Panc1 (cell line): Measurements from ENCODE around the gene POFUT1. TPM values are rescaled to one million over a fixed set of nuclear protein-coding genes. Genes with fewer than 3 reads are reported as not detected.

ENCODE experiments used
- ATAC-seq: fragments of 200-7000 bp; cut with Tn5 transposase; 2 replicates; pipeline ENCODE4 v1.9.1; 2020; ENCODE audit warnings: mild to moderate bottlenecking, moderate library complexity
- BruUV-seq: library from RNA; stranded (reverse); fragments of 400-500 nt; replicated peaks from 2 replicates; lab custom pipeline; 2021; lab: Mats Ljungman, UMichigan
- CTCF ChIA-PET: fragments of 300-600 bp; sonication (Branson Sonifier 250); formaldehyde crosslinking; loops from one replicate; lab custom pipeline; 2022; ENCODE audit warnings: antibody characterized with exemption; lab: Charles Lee
- POLR2A ChIA-PET: fragments of 300-600 bp; sonication (Branson Sonifier 250); formaldehyde crosslinking; loops from one replicate; lab custom pipeline; 2022; ENCODE audit warnings: antibody characterized with exemption; lab: Charles Lee
- DNase-seq: peaks from one replicate; pipeline ENCODE4 v3.0.0-alpha.2; 2010; ENCODE audit warnings: low read depth, low spot score
- H3K27ac ChIP-seq: 2 replicates; pipeline ENCODE4 v1.5.1; 2011; ENCODE audit warnings: mild to moderate bottlenecking, low read length, inconsistent platforms
- H3K27me3 ChIP-seq: fragments of 200-500 bp; sonication (Bioruptor generic); 2 replicates; pipeline ENCODE4 v1.6.0; 2014; ENCODE audit warnings: low read length, inconsistent platforms; ENCODE audit not compliant: control insufficient read depth, insufficient read depth
- H3K36me3 ChIP-seq: fragments of 200-500 bp; sonication (Bioruptor generic); 2 replicates; pipeline ENCODE4 v1.5.1; 2014; ENCODE audit warnings: inconsistent platforms, mild to moderate bottlenecking, low read length, moderate library complexity; ENCODE audit not compliant: control insufficient read depth, insufficient read depth
- H3K4me1 ChIP-seq: 2 replicates; pipeline ENCODE4 v1.5.1; 2011; ENCODE audit warnings: inconsistent platforms, mild to moderate bottlenecking, low read length, moderate library complexity; ENCODE audit not compliant: control insufficient read depth, insufficient read depth
- H3K4me3 ChIP-seq, 2 experiments: 2 replicates each; pipeline ENCODE4 v1.5.1; 2011 to 2012; ENCODE audit warnings: low read depth in 2 of 2, low read length in 2 of 2, mild to moderate bottlenecking in 2 of 2, inconsistent platforms in 1 of 2, moderate library complexity in 1 of 2
- H3K9me3 ChIP-seq: fragments of 200-500 bp; sonication (Bioruptor generic); 2 replicates; pipeline ENCODE4 v1.5.1; 2014; ENCODE audit warnings: low read depth, mild to moderate bottlenecking, inconsistent platforms, low read length, moderate library complexity; ENCODE audit not compliant: control insufficient read depth, insufficient read depth
- CTCF ChIP-seq: fragments of 450-650 bp; IDR thresholded peaks from 2 replicates; pipeline ENCODE4 v1.5.1; 2017; ENCODE audit warnings: mild to moderate bottlenecking
- POLR2AphosphoS5 ChIP-seq: IDR thresholded peaks from 2 replicates; pipeline ENCODE4 v1.6.1; 2012; ENCODE audit warnings: mild to moderate bottlenecking, low read depth, low read length, moderate library complexity
- REST ChIP-seq, 2 experiments: IDR thresholded peaks; 2 replicates each; pipeline ENCODE4 v1.6.1; 2011 to 2012; ENCODE audit warnings: low read depth in 2 of 2, control low read depth in 1 of 2, low read length in 1 of 2, mild to moderate bottlenecking in 1 of 2, moderate library complexity in 1 of 2; ENCODE audit not compliant: insufficient read depth in 1 of 2
- SIN3A ChIP-seq: IDR thresholded peaks from 2 replicates; pipeline ENCODE4 v1.6.1; 2012; ENCODE audit warnings: low read depth, mild to moderate bottlenecking, low read length, moderate library complexity, borderline replicate concordance; ENCODE audit not compliant: insufficient read depth
- TCF7L2 ChIP-seq: IDR thresholded peaks from 2 replicates; pipeline ENCODE4 v1.6.1; 2011; ENCODE audit warnings: mild to moderate bottlenecking, low read depth, low read length, inconsistent platforms
- in situ Hi-C: cut with HindIII; loops from 2 replicates; pipeline ENCODE4 v1.10.0; 2016; ENCODE audit warnings: low sequenced_read_pairs, low pct_unique_long_range_greater_than_20kb
- intact Hi-C: fragments of 100-400 bp; cut with micrococcal nuclease; formaldehyde crosslinking; loops from one replicate; pipeline ENCODE4 v1.10.0; 2022; ENCODE audit not compliant: unreplicated experiment
- total RNA-seq: library from RNA; stranded (reverse); gene quantifications from one replicate; pipeline ENCODE4 v1.2.1, GENCODE V29; 2021; ENCODE audit not compliant: unreplicated experiment

Gene POFUT1
- total RNA-seq, 1 experiment from 2014 or later: 138 TPM

DNA sequence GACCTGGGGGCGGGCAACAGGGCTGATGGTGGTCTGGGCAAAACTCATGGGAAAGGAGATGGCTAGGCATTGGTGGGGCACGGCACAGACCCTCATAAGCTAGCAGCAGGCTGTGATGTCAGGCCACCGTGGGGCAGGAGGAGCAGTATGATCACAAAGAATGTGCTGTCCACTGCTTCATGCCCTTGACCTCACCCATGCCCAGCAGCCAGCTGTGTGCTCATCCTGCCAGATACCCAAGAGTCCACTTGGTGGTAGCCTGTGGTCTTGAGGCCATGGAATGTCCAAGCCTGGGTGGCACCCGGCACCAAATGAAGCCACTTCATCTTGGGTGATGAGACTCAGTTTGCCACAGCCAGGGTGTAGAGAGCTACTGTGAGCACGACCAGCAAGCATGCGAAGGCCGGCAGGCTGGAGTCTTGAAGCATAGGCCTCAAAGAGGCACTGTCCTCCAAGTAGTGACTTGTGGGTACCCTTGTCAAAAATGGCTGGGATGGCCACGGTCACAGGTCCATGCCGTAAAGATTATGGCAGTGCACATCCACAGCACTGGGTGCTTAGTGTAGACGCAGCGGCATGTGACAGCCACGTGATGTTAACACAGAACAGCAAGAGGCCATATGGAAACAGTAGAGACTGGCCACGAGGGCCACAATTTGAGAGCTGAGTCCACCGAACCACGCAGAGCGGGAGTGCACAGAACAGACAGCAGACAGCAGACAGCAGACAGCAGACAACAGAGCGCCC lies 19.1 kb upstream of the POFUT1 start:
- no peak for TF ChIP-seq POLR2AphosphoS5
- TF ChIP-seq REST (IDR thresholded peaks at IDR 0.05; ENCODE audit: insufficient read depth in 1 of 2, low read depth in 2 of 2, low read length in 1 of 2): 0 out of 4 replicates have a peak, but pooled peaks of 1 of the 2 experiments have one; percentile 11
- ATAC-seq (no peak), DNase-seq (no peak)
- H3K4me1 ChIP-seq: peaks cover 9% of the 10 kb centered on the region; the same call in 1 of the 2 replicates
- CTCF ChIA-PET: no interaction called here
- no TSS peak for BruUV-seq
- H3K36me3 ChIP-seq: no peaks in the 10 kb centered on the region
- in situ Hi-C loops (no loop called here), intact Hi-C loops (no loop called here)
- H3K27ac ChIP-seq: no peak overlapping the region
- no peak overlapping the region for H3K4me3 ChIP-seq
- POLR2A ChIA-PET: no interaction called here
- H3K9me3 ChIP-seq: no peaks in the 10 kb centered on the region
- no peaks in the 10 kb centered on the region for H3K27me3 ChIP-seq

GRCh38 chr20:32189123-32189410 lies 18.6 kb upstream of the POFUT1 start:
- H3K9me3 ChIP-seq: no peaks in the 10 kb centered on the region

More at GRCh38 chr20:32189123-32189410, 18.6 kb upstream of the POFUT1 start:
- Histone ChIP-seq H3K36me3 (no peaks in the 10 kb centered on the region), H3K4me3 (no peak overlapping the region), H3K27me3 (no peaks in the 10 kb centered on the region), H3K4me1 (peaks cover 9% of the 10 kb centered on the region; the same call in 1 of the 2 replicates), H3K27ac (no peak overlapping the region)
- no peak for ATAC-seq
- intact Hi-C loops: no loop called here
- ChIA-PET POLR2A (interaction anchor here (0.5 kb wide), 1 partner anchor 236 kb away, joined by 6 read pairs; no protein-coding TSS in a partner anchor), CTCF (no interaction called here)
- no peak for DNase-seq
- BruUV-seq: no TSS peak
- in situ Hi-C loops: no loop called here
- TF ChIP-seq CTCF (no peak), TCF7L2 (no peak), POLR2AphosphoS5 (no peak), SIN3A (no peak), REST (IDR thresholded peaks at IDR 0.05; ENCODE audit: insufficient read depth in 1 of 2, low read depth in 2 of 2, low read length in 1 of 2) (no peak)
